C4-2B (cell line): Measurements from ENCODE around the gene TBX21.

Experiments used
- ZFX ChIP-seq: fragments of 450-650 bp; IDR thresholded peaks from 2 replicates; pipeline ENCODE4 v1.6.1; 2017
- TF ChIP-seq, protein P1 (sequence below): fragments of 450-650 bp; conservative IDR thresholded peaks from 2 replicates; pipeline ENCODE4 v1.5.1; 2017; ENCODE audit warnings: mild to moderate bottlenecking

DNA sequence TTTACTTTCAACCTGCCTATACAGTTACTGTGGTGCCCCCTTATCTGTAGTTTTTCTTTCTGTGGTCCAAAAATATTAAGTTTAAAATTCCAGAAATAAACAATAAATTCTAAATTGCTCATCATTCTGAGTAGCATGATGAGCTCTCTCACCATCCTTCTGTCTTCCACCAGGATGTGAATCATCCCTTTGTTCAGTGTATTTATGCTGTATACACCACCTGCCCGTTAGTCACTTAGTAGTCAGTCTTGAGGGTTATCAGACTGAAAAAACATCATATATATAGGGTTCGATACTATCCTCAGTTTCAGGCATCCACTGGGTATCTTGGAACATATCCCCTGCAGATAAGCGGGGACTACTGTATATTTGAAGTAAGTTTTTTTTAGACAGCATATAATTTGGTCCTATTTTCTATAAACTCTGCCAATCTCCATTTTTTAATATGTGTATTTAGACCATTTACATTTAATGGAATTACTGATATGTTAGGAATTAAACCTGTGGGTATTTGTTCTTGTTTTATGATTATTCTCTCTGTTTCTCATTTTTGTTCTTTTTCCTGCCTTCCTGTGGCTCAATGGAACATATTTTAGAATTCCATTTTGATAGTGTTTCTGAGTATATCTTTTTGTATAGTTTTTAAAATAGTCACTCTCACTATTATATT lies 31.0 kb downstream of the TBX21 start:
- TF ChIP-seq, protein P1, sequence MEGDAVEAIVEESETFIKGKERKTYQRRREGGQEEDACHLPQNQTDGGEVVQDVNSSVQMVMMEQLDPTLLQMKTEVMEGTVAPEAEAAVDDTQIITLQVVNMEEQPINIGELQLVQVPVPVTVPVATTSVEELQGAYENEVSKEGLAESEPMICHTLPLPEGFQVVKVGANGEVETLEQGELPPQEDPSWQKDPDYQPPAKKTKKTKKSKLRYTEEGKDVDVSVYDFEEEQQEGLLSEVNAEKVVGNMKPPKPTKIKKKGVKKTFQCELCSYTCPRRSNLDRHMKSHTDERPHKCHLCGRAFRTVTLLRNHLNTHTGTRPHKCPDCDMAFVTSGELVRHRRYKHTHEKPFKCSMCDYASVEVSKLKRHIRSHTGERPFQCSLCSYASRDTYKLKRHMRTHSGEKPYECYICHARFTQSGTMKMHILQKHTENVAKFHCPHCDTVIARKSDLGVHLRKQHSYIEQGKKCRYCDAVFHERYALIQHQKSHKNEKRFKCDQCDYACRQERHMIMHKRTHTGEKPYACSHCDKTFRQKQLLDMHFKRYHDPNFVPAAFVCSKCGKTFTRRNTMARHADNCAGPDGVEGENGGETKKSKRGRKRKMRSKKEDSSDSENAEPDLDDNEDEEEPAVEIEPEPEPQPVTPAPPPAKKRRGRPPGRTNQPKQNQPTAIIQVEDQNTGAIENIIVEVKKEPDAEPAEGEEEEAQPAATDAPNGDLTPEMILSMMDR = no peak
- no peak for TF ChIP-seq ZFX
